ENCODE measurements around the gene ADAMTS7.

DNA sequence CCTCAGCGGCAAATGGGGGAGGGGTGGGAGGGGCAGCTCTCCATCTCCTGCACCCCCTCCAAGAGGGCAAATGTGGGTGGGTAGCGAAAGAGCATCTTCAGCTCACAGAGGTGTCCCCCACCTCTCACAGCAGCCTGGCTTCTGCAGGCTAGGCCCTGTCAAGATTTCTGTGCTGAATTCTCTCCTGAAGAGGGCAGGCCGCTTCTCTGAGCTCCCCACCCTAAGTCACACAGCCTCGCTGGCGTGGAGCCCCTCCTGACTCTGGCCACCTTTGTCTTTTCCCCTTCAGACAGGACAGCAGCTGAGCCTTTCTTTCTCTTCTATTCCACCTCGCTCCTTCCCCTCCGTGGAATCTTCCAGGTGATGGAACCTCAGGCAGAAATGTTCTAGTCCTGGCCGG lies 26.3 kb upstream of the ADAMTS7 start:
- TF ChIP-seq CTCF (conservative IDR thresholded peaks at IDR 0.05; ENCODE audit: low read depth, low read length) (no peak), EZH2phosphoT487 (IDR thresholded peaks at IDR 0.05; ENCODE audit: borderline replicate concordance, low read length) (no peak), EZH2 (IDR thresholded peaks at IDR 0.05; ENCODE audit: low read length, unreplicated experiment) (no peak)

All from PC-3 (cell line).